NCI-H146 (cell line): ENCODE data around the gene NPW.

Experiments used
- DNase-seq: peaks from one replicate; lab custom pipeline; 2025; lab: John Stamatoyannopoulos, UW

The NPW gene

DNA sequence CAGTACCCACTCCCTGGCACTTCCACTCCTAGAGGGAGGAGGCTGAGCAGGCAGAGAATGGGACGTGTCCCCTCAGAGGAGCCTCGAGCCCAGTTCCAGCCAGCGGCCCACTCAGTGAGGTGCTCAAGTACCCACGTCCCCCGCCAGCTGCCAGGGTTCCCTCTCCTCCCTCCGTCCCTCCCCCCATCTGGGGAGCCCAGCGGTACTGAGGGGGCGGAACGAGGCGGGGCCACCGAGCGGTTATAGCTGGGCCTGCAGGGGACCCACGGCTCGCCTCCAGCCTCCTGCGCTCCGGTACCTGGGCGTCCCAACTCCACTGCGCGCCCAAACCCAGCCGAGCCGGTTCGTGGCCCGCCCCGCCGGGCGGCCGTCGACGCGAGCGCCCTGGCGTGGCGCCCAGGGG lies at the start of gene NPW:
Gene NPW, plus strand, starts transcription at position 268 of the 403 bp plus-strand sequence.
- peak; percentile 51 for DNase-seq

DNA sequence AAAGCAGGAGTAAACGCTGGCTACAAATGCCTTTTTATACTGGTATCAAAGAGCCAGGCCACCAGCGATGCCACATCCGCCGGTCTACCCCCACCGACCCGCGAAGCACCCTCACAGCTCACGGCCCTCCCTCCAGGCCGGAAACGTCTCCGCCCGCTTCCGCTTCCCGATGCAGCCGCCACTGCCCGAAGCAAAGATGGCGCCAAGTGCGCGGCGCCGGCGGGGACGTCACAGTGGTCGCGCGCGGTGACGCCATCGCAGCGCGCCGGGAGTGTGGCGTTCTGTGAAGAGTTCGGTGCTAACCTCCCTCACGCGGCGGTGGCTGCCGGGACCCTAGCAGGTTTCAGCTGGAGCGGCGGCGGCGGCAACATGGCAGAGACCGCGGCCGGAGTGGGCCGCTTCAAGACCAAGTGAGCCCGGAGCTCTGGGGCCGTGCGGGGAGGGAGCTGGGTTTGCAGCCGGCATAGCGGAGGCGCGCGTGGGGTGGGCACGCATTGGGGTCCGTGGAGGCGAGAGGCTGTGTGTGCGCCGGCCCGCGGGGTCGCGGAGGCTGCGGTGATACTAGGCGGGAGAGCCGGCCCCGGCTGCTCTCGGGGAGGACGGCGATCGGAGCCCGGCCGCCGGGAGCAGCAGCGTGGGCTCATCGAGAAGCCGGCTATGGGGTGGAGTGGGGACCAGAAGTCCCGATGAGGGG lies 47.6 kb upstream of the NPW start, which contains the start of gene TBL3:
Gene TBL3, plus strand, starts transcription at position 258 of the 694 bp plus-strand sequence. Its CDS starts 112 bp downstream, at position 370.
- DNase-seq: peak; percentile 97

DNA sequence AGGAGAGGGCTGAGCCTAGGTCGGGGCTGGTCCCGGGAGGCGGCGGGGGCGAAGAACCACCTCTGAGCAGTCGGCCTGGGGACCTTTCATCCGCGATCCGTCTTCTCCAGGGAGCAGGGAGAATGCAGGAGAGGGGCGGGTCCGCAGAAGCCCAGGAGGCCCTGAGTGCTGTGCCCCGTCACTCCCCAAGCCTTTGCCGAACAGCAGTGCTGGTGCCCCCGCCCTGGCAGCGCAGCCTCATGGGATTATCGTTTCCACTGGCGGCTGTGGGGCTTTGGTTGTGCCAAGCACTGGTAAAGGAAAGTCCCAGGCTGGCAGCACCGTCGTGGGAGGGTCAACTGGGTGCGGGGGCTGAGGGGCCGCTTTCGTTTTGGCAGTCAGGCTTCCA lies 47.1 kb upstream of the NPW start:
- DNase-seq: peak; percentile 40

DNA sequence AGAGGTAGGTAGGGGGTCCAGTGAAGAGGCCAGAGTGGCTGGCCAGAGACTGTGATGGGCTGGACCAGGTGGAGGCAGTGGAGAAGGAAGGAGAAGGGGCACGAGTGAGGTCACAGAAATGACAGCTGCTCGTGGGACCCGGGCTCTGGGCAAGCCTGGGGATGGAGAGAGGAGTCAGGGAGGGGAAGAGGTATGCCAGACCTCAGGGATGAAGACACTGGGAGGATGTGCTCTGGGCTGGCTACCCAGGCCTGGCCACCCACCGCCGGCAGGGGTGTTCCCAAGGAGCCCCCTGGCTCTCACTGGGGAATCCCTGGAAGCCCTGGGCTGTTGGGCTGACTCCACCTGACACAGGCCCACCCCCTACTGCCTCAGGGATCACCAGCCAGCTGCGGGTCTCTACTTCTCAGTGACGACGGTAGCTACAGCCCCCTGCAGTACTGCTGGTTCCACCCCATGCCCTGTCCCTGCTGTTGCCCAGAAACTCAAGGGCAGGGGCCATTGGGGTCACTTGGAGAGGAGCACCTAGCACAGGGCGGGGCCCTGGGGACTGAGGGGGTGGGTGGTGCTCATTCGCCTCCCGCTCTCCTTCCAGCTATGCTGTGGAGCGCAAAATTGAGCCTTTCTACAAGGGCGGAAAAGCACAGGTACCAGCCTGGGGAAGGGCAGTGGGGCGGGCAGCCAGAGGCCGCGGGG lies 46.0 kb upstream of the NPW start:
- no peak for DNase-seq

DNA sequence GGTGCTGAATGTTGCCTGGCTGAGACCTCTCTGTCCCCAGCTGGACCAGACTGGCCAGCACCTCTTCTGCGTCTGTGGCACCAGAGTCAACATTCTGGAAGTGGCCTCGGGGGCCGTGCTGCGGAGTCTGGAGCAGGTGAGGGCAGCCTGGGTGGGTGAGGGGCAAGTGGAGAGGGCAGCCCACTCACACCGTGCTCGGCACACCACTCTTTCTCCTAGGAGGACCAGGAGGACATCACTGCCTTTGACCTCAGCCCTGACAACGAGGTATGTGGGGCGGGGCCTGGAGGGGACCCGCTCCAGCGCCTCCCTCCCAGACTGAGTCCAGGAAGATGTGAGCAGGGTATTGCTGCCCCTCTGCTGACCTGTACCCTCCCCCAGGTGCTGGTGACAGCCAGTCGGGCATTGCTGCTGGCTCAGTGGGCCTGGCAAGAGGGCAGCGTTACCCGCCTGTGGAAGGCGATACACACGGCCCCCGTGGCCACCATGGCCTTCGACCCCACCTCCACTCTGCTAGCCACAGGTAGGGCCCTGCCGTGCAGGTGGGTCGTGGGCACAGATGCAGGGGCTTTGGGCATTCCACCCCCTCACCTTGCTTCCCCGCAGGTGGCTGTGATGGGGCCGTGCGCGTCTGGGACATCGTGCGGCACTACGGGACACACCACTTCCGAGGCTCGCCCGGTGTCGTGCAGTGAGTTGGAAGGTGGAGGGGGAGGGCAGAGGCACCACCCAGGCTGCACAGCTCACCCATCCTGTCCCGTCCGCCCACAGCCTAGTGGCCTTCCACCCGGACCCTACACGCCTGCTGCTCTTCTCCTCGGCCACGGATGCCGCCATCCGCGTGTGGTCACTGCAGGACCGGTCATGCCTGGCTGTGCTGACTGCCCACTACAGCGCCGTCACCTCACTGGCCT lies 45.2 kb upstream of the NPW start:
- no peak for DNase-seq

DNA sequence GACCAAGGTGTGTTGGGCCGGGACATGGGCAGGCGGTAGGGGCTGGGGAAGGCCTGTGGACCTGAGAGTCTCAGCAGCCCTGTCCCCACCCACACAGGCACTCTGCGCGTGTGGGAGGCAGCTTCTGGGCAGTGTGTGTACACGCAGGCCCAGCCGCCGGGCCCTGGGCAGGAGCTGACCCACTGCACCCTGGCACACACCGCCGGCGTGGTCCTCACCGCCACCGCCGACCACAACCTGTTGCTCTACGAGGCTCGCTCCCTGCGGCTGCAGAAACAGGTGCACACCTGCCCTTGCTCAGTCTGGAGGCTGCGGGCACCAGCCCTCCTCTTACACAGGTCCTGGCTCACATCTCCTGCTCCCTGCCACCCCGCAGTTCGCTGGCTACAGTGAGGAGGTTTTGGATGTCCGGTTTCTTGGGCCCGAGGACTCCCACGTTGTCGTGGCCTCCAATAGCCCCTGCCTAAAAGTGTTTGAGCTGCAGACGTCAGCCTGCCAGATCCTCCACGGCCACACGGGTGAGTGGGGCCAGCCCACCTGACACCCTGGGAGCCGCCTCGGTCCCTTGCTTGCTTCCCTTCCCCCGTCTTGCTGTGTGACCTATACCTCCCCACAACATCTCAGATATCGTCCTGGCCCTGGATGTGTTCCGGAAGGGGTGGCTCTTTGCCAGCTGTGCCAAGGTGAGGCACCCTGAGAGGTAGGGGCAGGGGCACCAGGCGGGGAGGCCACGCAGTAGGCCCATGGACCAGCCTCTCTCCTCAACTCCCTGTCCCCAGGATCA lies 44.0 kb upstream of the NPW start:
- DNase-seq: no peak

DNA sequence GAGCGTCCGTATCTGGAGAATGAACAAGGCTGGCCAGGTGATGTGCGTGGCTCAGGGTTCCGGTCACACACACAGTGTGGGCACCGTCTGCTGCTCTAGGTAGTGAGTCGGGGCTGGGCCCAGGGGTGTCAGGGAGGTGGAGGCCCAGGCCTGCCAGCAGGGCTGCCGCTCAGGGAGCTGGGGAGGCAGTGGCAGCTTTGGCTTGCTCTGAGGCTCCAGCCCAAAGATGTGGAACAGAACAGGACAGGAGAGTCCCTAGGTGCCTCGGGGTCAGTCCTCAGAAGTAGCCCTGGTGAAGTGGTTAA lies 43.4 kb upstream of the NPW start:
- no peak for DNase-seq

DNA sequence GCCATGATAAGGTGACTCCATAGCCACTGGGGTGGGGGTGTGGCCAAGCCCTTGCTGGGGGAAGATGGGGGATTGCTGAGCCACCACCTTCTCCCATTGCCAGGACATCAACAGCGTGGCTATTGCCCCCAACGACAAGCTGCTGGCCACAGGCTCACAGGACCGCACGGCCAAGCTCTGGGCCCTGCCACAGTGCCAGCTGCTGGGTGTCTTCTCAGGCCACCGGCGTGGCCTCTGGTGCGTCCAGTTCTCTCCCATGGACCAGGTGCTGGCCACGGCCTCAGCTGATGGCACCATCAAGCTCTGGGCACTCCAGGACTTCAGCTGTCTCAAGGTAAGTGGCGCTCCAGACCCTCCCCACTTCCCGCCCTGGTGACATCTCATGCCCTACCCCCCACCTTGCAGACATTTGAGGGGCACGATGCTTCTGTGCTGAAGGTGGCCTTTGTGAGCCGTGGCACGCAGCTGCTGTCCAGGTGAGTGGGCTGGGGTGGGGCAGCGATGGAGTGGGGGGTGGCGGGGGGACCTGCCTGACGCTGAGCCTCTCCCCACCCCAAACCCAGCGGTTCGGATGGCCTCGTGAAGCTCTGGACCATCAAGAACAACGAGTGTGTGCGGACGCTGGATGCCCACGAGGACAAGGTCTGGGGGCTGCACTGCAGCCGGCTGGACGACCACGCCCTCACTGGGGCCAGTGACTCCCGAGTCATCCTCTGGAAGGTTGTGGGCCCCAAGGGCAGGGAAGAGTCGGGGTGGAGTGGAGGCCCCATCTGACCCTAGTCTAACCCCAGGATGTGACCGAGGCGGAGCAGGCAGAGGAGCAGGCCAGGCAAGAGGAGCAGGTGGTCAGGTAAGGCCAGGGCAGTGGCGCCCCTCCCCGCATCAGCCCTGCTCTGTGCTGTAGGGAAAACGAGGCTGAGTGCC lies 42.4 kb upstream of the NPW start:
- DNase-seq: no peak

DNA sequence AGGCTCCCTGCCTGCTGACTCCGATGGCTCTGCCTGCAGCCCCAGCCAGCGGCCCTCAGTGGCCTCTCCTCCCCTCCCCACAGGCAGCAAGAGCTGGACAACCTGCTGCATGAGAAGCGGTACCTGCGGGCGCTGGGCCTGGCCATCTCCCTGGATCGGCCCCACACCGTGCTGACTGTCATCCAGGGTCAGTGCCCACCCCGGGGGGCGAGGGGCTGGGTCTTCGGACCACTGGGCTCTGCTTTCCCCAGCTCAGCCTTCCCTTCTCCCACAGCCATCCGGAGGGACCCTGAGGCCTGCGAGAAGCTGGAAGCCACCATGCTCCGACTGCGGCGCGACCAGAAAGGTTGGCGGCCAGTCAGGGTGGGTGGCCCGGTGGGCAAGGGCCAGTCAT lies 41.7 kb upstream of the NPW start:
- DNase-seq: no peak

DNA sequence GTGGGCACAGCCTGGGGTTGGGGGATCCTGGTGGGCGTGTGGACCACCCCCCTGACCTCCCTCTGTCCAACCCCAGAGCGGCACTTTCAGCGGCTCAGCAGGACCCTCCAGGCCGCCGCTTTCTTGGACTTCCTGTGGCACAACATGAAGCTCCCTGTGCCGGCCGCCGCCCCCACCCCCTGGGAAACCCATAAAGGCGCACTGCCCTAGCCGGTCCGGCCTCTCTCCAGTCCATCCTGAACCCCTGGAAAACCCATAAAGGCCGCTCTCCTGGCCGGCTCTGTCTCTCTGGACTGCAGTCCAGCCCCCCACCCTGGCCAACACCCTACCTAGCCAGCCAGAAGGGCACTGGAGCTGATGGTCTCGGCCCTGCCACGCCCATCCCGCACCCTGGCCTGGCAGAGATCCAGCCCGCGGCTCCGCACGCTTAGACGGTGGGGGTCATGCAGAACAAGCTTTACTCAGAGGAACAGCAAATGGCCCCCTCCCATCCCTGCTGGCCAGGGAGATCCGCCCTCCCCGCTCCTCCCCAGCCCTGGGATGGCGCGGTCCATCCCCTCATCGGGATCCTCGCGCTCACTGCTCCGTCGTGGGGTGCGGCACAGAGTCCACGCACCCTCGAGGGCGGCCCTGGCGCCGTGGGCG lies 41.0 kb upstream of the NPW start:
- DNase-seq: no peak

DNA sequence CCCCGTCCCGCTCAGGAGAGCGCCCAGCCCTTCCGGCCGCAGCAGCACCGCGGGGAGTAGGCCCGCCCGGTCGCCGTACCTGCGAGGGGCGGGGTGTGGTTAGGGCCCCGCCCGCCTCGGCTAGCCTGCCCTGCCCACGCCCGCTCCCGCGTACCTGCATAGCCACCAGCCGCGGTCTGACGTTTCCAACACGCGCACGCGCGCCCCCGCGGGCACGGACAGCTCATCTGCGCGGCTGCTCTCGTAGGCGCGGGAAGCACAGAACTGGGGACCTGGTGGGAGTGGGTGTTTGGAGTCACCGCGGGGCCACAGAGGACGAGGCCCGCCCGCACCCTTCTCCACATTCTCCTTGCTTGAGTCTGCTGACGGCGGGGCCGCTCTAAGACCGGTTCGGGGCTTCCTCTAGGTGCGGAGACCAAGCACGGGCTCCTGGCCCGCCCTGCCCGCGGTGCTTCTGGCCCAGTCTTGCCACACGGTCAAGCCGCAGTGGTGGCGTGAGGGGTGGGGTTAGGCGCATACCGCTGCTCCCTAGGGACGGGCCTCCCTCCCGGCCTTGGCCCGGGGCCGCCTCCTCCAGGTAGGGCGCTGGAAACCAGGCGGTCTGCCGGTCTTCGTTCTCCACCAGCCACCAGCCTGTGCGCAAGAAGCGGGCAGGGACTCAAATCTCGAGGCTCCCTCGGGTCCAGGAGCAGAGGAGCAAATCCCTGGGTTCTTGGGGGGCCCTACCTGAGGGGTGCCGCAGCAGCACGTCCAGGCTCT lies 40.1 kb upstream of the NPW start:
- DNase-seq: peak; percentile 86

DNA sequence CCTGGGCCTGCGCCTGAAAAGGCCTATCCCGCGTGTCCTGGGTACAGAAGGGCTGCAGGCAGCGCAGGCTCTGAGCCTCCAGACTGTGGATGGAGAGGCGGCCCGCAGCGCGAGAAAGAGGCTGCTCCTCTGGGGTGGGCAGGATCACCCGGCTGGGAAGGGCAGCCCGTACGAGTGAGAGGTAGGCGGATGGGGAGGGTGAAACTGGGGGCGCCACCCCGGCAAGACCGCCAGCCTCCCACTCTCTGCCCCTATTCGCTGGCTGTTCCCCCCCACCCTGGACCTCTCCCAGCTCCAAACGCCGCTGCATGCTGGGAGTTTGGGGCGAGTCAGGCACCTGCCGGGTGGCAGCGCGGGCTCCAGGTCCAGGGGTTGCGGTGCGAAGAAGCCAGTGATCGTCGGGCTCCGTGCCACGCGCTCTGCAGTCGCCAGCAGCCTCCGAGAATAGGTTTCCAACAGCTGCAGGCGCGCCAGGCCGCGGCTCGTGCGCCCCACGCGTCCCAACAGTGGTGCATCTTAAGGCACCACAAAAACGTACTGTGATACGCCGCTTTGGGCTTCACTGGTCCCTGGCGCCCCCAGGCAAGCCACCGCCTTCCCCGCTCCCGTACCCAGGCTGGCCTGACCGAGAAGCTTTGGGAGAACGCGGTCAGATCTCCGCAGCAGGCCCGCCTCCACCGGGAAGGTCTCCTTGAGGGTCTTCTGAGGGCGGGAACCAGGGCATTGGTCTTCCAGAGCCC lies 39.4 kb upstream of the NPW start:
- DNase-seq: peak; percentile 66

DNA sequence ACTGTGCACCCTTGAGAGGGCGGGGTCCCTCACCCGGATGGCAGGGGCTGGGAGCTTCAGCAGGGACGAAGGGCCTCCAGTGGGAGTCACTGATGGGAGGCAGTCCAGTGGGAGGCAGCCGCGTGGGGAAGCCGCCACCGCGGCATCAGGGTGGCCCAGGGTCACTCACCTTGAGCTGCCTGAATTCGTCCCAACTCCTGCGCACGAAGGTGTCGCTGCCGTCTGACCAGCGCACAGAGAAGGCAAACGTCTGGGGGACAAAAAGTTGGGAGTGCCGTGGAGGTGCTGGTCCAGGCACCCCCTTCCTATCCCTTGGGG lies 38.9 kb upstream of the NPW start:
- DNase-seq: no peak

DNA sequence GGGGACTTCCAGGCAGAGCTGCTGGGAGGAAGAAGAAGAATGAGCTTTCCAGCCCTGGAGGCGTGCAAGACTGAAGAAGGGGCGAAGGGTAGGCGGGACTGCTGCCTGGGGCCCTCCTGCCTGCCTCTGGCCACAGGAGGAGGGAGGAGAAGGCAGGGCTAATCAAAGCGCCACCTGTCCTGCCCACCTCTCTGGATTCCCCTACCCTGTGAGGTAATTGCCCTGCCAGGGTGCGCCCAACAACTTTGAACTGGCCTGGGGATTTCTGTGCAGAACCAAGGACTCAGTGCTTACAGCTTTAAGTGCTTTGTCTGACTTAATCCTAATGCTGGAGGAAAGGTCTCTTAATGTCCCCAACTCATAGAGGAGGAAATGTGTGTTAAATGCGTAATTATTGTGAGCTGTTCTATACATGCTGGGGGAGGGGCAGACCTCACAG lies 38.2 kb upstream of the NPW start, which contains the start of gene NOXO1:
Gene NOXO1, minus strand, starts transcription at position 72 of the 439 bp plus-strand sequence. CDS start 290 bp downstream, outside the sequence.
- DNase-seq: peak; percentile 36

DNA sequence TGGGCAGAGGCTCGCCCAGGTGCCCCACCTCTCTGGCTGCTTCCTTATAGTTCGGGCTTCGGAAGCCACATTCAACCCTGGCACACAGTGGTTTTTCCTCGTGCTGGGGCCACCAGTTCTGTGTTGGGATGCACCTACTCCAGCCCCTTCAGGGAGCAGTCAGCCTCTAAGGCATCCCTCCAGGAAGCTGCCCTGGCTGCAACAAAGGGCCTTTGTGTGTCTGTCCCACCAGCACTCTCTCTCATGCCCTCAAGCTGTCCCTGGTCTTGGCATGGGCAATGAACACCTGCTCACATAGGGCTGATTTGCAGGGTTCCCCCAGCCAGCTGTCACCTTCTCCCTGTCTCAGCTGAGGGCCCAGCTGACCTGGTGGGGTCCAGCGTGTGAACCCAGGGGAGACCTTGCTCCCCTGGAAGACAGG lies 37.6 kb upstream of the NPW start:
- peak; percentile 49 for DNase-seq

DNA sequence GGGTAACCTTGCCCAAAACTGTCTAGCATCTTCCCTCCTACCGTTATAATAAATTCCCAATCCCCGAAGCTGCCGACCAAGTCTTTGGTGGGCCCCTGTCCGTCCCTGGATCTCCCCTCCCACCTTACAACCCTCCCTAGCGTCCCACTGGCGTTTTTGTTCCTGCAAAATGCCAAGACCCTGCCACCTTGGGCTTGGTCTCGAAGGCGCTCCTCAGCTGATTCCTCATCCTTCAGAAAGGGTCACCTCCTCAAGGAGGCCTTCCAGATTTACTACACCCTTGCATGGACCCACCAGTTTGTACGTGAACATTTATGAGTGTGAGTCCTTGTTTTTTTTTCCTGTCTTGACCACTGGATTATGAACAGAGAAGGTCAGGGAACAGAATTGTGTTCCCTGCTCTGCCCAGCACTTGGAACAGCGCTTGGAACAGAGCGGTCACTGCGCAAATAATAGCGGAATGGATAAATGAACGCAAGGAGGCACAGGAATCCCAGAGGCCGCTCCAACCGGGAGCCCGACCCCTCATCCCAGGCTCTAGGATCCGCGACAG lies 36.5 kb upstream of the NPW start:
- no peak for DNase-seq

DNA sequence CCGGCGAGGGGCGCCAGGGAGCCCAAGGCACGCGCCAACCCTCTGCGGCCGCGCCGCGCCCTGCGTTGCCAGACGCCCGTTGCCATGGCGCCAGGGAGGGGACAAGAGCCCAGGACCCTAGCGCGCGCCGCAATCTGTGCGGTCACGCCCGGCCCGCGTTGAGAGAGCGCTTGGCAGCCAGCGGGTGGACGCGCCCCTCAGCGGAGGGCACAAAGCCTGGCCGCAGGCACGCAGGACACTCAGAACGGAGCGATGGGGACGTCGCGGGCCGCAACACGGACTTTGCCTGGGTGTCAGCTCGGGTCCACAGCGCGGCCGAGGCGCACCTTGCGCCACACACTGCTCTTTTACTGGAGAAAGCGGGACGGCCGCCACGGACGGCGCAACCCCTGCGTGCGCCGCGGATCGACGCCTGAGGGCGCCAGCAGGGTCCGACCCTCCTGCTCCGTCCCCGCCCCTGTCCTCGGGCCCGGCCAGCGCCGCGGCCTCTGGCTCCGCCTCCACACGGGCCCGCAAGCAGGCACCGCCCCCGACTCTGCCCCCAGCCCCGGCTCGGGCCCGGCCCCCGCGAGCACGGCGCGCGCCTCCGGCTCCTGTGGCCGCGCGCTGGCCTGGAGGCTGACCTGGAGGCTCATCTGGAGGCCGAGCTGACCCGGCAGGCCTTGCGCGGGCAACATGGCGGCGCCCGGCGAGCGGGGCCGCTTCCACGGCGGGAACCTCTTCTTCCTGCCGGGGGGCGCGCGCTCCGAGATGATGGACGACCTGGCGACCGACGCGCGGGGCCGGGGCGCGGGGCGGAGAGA lies 35.8 kb upstream of the NPW start, which contains the start of gene GFER:
Gene GFER, plus strand, starts transcription at position 650 of the 803 bp plus-strand sequence. Its CDS starts 26 bp downstream, at position 676.
- peak; percentile 93 for DNase-seq
